Ishikawa (cell line): ENCODE measurements around the gene SF3B3.

Experiments
- CEBPB ChIP-seq: IDR thresholded peaks from 2 replicates; pipeline ENCODE4 v1.6.1; 2012
- CREB1 ChIP-seq: IDR thresholded peaks from 2 replicates; pipeline ENCODE4 v1.6.1; 2012; ENCODE audit warnings: low read depth
- EGR1 ChIP-seq: IDR thresholded peaks from 2 replicates; pipeline ENCODE4 v1.6.1; 2012
- EP300 ChIP-seq: IDR thresholded peaks from 2 replicates; pipeline ENCODE4 v1.6.1; 2012; ENCODE audit warnings: borderline replicate concordance
- MAX ChIP-seq: IDR thresholded peaks from 2 replicates; pipeline ENCODE4 v1.6.1; 2012
- RAD21 ChIP-seq: IDR thresholded peaks from 2 replicates; pipeline ENCODE4 v1.6.1; 2012; ENCODE audit warnings: low read depth
- TAF1 ChIP-seq: IDR thresholded peaks from 2 replicates; pipeline ENCODE4 v1.6.1; 2012; ENCODE audit warnings: low read depth, mild to moderate bottlenecking
- TEAD4 ChIP-seq: IDR thresholded peaks from 2 replicates; pipeline ENCODE4 v1.6.1; 2012

- TF ChIP-seq CREB1 (no peak), MAX (no peak), EP300 (no peak), TAF1 (no peak), RAD21 (no peak), CEBPB (no peak), EGR1 (no peak), TEAD4 (no peak)
These were observed 90.8 kb downstream of the SF3B3 start for GRCh38 chr16:70614208-70614951.
